ENCODE measurements around the gene GPR158. TPM values are rescaled to one million over a fixed set of nuclear protein-coding genes. Genes with fewer than 3 reads are reported as not detected.

The GPR158 gene
- total RNA-seq, 2 donors from 2014 or later: 0.07 to 0.16 TPM

- intact Hi-C loops (cut with DNase I): no loop called here
- DNase-seq: no peak
- H3K9me3 ChIP-seq: no peaks in the 10 kb centered on the region
- TF ChIP-seq CTCF (IDR thresholded peaks at IDR 0.05): no peak
- H3K27ac ChIP-seq: no peak overlapping the region
- H3K36me3 ChIP-seq: no peaks in the 10 kb centered on the region
- H3K4me3 ChIP-seq: no peak overlapping the region
- H3K27me3 ChIP-seq: no peaks in the 10 kb centered on the region
- H3K4me1 ChIP-seq: no peaks in the 10 kb centered on the region
- no peak overlapping the region for H3K9ac ChIP-seq (ENCODE audit: low read depth in 2 of 2, low read length in 2 of 2)
Measured at GRCh38 chr10:25231751-25232150, 57.0 kb downstream of the GPR158 start.

DNA sequence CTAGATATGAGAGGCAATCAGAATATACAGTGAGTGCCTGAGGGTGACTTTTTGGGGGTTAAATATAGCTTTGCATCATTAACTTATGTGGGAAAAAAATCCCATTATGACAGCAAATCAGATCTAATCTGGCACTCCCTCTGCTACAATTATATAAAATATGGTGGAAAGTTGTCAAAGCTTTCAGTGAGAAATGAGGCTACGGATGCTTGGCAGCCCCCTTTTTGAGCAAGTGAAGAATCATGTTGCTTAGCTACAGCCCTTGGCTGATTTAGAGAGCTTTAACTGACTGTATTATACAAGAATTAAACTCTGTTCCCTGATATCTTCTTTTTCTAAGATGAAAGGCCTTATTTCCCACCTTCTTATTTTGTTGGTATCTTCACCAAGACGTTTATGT is 57.4 kb downstream of the GPR158 start:
- H3K9me3 ChIP-seq: no peaks in the 10 kb centered on the region
- H3K36me3 ChIP-seq: no peaks in the 10 kb centered on the region
- no peak overlapping the region for H3K27ac ChIP-seq
- no peak for TF ChIP-seq CTCF (IDR thresholded peaks at IDR 0.05)
- H3K4me3 ChIP-seq: no peak overlapping the region
- DNase-seq: no peak
- no peaks in the 10 kb centered on the region for H3K27me3 ChIP-seq
- no peak overlapping the region for H3K9ac ChIP-seq (ENCODE audit: low read depth in 2 of 2, low read length in 2 of 2)
- H3K4me1 ChIP-seq: no peaks in the 10 kb centered on the region
- intact Hi-C loops (cut with DNase I): no loop called here

DNA sequence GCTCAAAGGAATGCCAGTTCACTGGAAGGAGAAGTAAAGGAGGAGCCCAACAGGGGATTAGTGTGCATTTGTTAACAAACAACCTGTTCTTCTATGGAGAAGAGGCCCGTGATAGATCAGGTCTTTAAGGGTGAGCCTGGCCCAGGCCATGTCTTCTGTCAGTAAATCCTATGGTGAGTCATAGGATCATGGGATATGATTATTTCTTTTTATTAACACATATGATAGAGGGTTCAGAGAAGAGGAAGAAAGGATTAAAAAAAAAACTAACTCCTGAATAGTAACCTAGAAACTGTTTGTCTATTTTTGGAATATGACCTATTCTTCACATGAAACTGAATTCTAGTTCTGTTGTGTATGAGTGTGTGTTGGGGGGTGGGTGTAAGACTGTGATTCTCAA is 70.4 kb downstream of the GPR158 start:
- H3K9ac ChIP-seq (ENCODE audit: low read depth in 2 of 2, low read length in 2 of 2): no peak overlapping the region
- intact Hi-C loops (cut with DNase I): no loop called here
- DNase-seq: no peak

DNA sequence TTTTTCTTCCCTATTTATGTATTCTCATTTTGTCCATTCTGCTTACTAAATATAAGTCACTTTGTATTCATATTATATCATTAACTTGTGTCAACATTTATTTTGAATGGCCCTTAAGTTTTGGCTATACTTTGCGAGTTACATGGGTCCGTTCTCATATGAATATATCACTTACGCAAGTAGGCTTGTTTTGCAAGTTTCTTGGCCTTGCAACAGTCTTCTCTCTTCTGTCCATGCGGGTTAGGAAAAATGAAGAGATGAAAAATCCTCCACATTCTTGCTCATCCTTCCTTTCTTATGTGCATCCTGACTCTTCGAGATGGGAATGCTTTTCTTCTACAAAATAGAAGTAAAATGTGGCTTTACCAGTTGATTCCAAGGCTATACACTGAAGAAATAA is 82.8 kb downstream of the GPR158 start:
- Histone ChIP-seq H3K4me1 (no peaks in the 10 kb centered on the region), H3K27ac (no peak overlapping the region), H3K27me3 (no peaks in the 10 kb centered on the region), H3K9me3 (no peaks in the 10 kb centered on the region), H3K9ac (ENCODE audit: low read depth in 2 of 2, low read length in 2 of 2) (no peak overlapping the region), H3K4me3 (no peak overlapping the region), H3K36me3 (no peaks in the 10 kb centered on the region)
- intact Hi-C loops (cut with DNase I): no loop called here
- DNase-seq: no peak
- no peak for TF ChIP-seq CTCF (IDR thresholded peaks at IDR 0.05)

More for the DNA sequence above, 70.4 kb downstream of the GPR158 start:
- Histone ChIP-seq H3K27me3 (no peaks in the 10 kb centered on the region), H3K27ac (no peak overlapping the region), H3K4me3 (no peak overlapping the region), H3K36me3 (no peaks in the 10 kb centered on the region), H3K4me1 (no peaks in the 10 kb centered on the region), H3K9me3 (no peaks in the 10 kb centered on the region)
- TF ChIP-seq CTCF (IDR thresholded peaks at IDR 0.05): no peak

GRCh38 chr10:25261110-25261509 is 86.3 kb downstream of the GPR158 start:
- no peak overlapping the region for H3K27ac ChIP-seq
- H3K27me3 ChIP-seq: no peaks in the 10 kb centered on the region
- TF ChIP-seq CTCF (IDR thresholded peaks at IDR 0.05): no peak
- no peaks in the 10 kb centered on the region for H3K4me1 ChIP-seq
- H3K9me3 ChIP-seq: no peaks in the 10 kb centered on the region
- intact Hi-C loops (cut with DNase I): no loop called here
- no peak overlapping the region for H3K4me3 ChIP-seq
- H3K36me3 ChIP-seq: no peaks in the 10 kb centered on the region
- H3K9ac ChIP-seq (ENCODE audit: low read depth in 2 of 2, low read length in 2 of 2): no peak overlapping the region
- no peak for DNase-seq

GRCh38 chr10:25261558-25261957 is 86.8 kb downstream of the GPR158 start:
- Histone ChIP-seq H3K27me3 (no peaks in the 10 kb centered on the region), H3K4me3 (no peak overlapping the region), H3K4me1 (no peaks in the 10 kb centered on the region), H3K9ac (ENCODE audit: low read depth in 2 of 2, low read length in 2 of 2) (no peak overlapping the region), H3K27ac (no peak overlapping the region), H3K9me3 (no peaks in the 10 kb centered on the region), H3K36me3 (no peaks in the 10 kb centered on the region)
- TF ChIP-seq CTCF (IDR thresholded peaks at IDR 0.05): no peak
- no peak for DNase-seq
- intact Hi-C loops (cut with DNase I): no loop called here

All from colonic mucosa (tissue), 4 donors.